HUES48 (cell line): ENCODE data around the gene ZNF775.

ENCODE experiments used
- H3K27ac ChIP-seq: one replicate; pipeline ENCODE4 v1.7.0; 2013; ENCODE audit warnings: low read depth, low read length, inconsistent platforms
- H3K27me3 ChIP-seq: 2 replicates; pipeline ENCODE4 v1.6.1; 2013; ENCODE audit warnings: mild to moderate bottlenecking, low read length; ENCODE audit not compliant: control insufficient read depth, insufficient read depth
- H3K36me3 ChIP-seq: 2 replicates; pipeline ENCODE4 v1.6.1; 2013; ENCODE audit warnings: low read length; ENCODE audit not compliant: control insufficient read depth, insufficient read depth
- H3K4me1 ChIP-seq: 2 replicates; pipeline ENCODE4 v1.6.1; 2013; ENCODE audit warnings: mild to moderate bottlenecking, low read length; ENCODE audit not compliant: control insufficient read depth, insufficient read depth
- H3K4me3 ChIP-seq: 2 replicates; pipeline ENCODE4 v1.5.1; 2013; ENCODE audit warnings: mild to moderate bottlenecking, low read depth, low read length
- H3K9ac ChIP-seq: 2 replicates; pipeline ENCODE4 v1.6.1; 2013; ENCODE audit warnings: mild to moderate bottlenecking, low read depth, low read length, moderate library complexity
- H3K9me3 ChIP-seq: 2 replicates; pipeline ENCODE4 v1.6.1; 2013; ENCODE audit warnings: low read length; ENCODE audit not compliant: control insufficient read depth, insufficient read depth

The ZNF775 gene

DNA sequence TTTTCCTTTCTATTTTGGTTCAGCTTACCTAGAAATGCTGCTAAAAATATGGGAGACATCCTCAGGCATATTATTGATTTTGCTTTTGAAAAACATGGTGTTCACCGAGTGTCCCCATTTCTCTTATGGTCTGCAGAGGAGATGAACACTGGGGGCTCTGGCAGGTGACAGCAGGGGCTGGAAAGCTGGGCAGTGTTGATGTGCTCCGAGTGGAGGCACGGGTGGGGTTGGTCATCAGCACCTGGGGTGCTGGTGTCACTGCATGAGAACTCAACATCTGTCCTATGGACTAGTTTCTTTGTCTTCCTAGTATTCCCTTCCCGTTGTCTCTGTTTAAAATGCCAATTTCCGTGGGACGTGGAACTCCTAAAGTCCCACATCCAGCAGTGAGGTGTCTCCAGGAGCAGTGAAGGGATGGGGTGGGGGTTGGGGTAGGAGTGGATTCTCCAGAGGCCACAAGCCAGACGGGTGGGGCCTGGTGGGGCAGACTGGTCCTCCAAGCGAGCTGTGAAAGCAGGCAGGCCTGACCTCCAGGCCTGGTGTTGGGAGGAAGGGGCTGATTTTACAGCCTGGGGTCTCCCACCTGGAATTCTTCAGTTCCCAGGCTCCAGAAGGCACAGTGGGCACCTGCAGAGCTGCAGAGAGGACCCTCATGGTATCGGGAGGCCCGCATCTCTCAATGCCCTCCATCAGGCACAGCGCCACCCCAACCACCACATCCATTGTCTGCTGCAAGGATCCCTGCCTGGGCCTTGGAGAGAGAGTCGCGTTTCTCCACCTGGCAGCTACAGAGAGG lies 24.4 kb downstream of the ZNF775 start:
- Histone ChIP-seq H3K27me3 (no peaks in the 10 kb centered on the region), H3K27ac (peak overlapping the region; percentile 95), H3K9ac (peak overlapping the region; percentile 82; the same call in 1 of the 2 replicates), H3K9me3 (no peaks in the 10 kb centered on the region), H3K4me1 (peaks cover 65% of the 10 kb centered on the region), H3K4me3 (no peak overlapping the region), H3K36me3 (peaks cover 7% of the 10 kb centered on the region)

DNA sequence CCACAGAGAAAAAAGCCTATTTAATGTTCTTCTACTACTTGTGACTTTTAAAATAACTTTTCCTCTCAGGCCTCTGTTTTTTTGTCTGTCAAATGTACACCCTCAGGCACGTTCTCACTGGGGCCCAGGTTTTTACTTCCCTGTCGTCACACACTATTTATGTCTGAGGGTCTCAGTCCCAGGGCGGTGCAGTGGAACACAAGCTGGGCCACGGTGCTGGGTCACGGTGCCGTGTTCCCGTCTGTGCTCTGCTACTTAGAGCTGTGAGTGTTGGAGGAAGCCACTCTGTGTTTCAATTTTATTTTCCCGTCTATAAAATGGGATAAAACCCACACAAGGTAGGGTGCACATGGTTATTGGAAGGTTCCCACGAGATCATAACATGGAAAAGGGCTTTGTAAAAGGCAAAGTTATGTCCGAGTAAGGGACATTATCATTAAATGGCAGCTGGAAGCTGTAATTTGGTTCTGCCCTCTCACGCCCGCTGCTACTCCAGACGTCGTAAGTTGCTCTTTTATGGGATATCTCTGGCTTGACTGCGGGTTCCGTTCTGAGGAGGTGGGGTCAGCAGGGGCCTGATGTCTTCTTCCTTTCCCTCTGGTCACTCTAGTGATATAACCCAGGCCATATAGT lies 25.2 kb downstream of the ZNF775 start:
- H3K4me3 ChIP-seq = peak overlapping the region; percentile 67
- H3K27ac ChIP-seq = peak overlapping the region; percentile 95
- H3K9me3 ChIP-seq = no peaks in the 10 kb centered on the region
- H3K36me3 ChIP-seq = peaks cover 12% of the 10 kb centered on the region
- H3K27me3 ChIP-seq = no peaks in the 10 kb centered on the region
- H3K4me1 ChIP-seq = peaks cover 65% of the 10 kb centered on the region
- peak overlapping the region; percentile 80 for H3K9ac ChIP-seq

DNA sequence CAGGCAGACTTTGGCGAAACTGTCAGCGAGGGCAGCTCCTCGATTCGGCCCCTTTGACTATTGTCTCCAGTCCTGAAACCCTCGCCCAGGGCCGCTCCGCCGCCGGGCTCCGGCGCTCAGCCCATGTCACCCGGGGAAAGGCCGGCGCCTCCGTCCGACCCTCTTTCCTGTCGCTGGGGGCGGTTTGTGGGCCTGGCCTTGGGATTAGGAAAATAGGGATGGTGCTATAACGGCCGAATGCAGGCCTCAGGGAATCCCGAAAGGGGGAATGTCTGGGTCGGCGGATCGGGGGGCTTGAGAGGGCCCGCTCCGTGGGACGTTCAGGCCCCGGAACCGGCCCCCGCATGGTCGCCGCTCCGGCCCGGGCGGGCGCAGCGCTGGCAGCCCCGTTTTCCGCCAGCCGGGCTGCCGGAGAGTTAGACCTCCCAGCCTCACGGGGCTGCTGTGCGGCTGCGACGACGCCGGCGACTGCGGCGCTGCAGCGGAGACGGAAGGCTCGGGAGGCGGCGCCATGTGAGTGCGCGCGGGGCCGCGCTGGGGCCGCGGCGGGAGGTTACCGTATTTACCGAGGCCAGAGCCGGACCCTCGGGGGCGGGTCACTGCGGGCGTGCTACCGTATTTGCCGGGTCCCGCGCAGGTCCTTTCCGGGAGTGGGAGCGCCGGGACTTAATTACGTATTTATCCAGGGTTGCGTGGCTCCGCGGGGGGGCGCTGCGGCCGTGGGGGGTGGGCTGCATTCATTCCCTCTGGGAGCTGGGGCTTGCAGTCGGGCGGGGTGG lies 25.9 kb downstream of the ZNF775 start:
- Histone ChIP-seq H3K9ac (peak overlapping the region; percentile 80), H3K4me3 (peak overlapping the region; percentile 67), H3K4me1 (peaks cover 58% of the 10 kb centered on the region), H3K27ac (peak overlapping the region; percentile 95), H3K27me3 (no peaks in the 10 kb centered on the region), H3K9me3 (no peaks in the 10 kb centered on the region), H3K36me3 (peaks cover 19% of the 10 kb centered on the region)

DNA sequence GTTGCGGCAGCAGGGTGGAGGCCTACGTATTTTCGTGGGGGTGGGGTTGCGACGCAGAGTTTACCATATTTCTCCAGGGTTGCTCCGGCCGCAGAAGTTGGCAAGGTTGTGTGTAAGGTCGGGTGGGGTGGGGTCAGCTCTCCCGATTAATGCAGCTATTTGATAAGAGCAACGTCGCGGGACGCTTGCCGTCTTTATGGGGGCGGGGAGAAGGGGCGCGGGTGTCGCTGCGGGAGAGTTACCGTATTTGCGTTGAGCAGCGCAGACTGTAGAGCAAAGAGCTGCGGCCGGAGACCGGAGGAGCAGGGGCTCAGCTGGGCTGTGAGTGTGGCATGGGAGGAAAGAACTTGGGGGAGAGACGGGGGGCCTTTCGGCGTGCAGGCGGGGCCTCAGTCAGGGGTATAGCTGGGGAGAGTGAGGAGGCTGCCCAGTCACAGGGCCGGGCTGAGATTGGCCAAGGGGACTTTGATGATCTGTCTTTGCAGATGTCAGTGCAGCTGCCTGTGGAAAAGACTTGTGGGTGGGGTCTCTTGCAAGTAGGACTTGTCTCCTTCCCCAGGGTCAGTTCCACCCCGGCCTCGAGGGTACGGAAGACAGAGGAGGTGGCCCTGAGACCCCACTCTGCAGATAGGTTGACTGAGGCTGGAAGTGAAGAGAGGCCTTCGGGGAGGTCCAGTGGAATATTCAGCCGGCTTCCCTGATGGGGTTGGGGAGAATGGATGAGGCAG lies 26.6 kb downstream of the ZNF775 start:
- Histone ChIP-seq H3K36me3 (peaks cover 27% of the 10 kb centered on the region), H3K9me3 (no peaks in the 10 kb centered on the region), H3K4me3 (peak overlapping the region; percentile 67), H3K27ac (peak overlapping the region; percentile 95), H3K27me3 (no peaks in the 10 kb centered on the region), H3K9ac (peak overlapping the region; percentile 11; the same call in 1 of the 2 replicates), H3K4me1 (peaks cover 50% of the 10 kb centered on the region)

DNA sequence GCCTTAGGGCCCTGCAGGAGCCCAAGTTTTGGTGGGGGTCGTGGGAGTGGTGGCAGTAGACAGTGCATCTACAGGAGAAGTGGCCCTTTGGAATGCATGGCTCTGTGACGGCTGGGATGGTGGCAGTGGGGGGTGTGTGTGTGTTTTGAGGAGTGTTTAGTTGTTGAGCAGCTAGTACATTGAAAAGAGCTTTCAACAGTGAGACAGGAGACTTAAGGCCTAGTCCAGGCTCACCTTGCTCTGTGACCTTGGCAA lies 27.1 kb downstream of the ZNF775 start:
- peak overlapping the region; percentile 67 for H3K4me3 ChIP-seq
- H3K36me3 ChIP-seq = peaks cover 31% of the 10 kb centered on the region

DNA sequence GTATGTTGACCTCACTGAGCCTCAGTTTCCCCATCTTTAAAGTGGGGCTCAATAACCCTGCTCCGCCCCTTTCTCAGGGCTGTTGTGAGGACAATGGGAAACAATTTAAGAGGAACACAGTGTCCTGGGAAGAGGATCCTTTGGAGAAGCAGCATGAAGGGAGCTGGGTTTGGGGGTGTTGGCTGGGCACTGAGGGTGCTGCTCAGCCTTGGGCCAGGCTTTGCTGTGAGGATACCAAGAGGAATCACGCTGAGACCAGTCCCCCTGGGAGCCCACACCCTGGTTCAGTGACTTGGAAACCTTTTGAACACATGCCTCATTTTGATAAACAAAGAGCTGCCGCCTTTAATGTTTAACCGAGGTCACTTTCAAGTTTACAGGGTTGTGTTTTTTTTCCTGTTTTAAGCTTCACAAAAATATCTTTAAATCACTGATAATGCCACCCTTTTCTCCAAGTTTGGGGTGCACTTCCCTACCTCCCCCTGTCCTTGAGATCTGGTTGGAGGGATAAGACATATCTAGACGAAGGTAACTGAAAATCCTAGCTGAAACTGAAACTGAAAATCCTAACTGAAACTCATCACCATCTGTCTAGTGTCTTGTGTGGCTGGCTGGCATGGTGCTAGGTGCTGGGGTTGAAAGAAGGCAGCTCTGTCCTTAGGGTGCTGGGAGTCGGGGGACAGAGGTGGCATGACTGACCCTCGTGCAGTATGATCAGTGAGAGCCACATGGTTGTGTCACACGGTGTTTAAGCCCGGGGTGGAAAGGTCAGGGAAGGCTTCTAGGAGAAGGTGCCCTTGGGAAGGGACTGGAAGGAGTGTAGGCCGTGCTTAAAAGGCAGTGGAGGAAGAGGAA lies 27.7 kb downstream of the ZNF775 start:
- H3K9ac ChIP-seq = peak overlapping the region; percentile 9; the same call in 1 of the 2 replicates
- H3K4me1 ChIP-seq = peaks cover 40% of the 10 kb centered on the region
- H3K36me3 ChIP-seq = peaks cover 37% of the 10 kb centered on the region
- H3K9me3 ChIP-seq = no peaks in the 10 kb centered on the region
- no peaks in the 10 kb centered on the region for H3K27me3 ChIP-seq
- peak overlapping the region; percentile 67 for H3K4me3 ChIP-seq
- peak overlapping the region; percentile 3 for H3K27ac ChIP-seq

More for the DNA sequence above, 27.1 kb downstream of the ZNF775 start:
- H3K9me3 ChIP-seq = no peaks in the 10 kb centered on the region
- H3K4me1 ChIP-seq = peaks cover 45% of the 10 kb centered on the region
- H3K9ac ChIP-seq = peak overlapping the region; percentile 11; the same call in 1 of the 2 replicates
- peak overlapping the region; percentile 95 for H3K27ac ChIP-seq
- H3K27me3 ChIP-seq = no peaks in the 10 kb centered on the region

DNA sequence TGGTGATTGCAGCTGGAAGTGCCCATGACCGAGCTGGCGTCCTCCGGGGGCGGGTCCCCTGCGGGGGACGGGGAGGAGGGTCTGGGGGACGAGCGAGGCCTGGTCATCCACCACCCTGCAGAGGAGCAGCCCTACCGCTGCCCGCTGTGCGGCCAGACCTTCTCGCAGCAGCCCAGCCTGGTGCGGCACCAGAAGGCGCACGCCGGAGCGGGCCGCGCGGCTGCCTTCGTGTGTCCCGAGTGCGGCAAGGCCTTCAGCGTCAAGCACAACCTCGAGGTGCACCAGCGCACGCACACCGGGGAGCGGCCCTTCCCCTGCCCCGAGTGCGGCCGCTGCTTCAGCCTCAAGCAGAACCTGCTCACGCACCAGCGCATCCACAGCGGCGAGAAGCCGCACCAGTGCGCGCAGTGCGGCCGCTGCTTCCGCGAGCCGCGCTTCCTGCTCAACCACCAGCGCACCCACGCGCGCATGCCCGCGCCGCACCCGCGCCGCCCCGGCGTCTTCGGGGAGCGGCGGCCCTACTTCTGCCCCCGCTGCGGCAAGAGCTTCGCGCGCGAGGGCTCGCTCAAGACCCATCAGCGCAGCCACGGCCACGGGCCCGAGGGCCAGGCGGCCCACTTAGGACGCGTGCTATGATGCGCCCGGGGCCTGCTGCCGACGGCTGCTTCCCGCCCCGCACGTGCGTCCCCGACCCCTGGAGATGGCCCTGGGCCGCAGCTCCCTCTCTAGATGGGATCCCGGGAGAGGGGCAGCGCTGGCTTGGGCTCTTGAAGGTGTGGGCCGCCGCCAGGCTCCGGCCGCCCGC lies 28.7 kb downstream of the ZNF775 start:
- Histone ChIP-seq H3K27ac (no peak overlapping the region), H3K9ac (no peak overlapping the region)

DNA sequence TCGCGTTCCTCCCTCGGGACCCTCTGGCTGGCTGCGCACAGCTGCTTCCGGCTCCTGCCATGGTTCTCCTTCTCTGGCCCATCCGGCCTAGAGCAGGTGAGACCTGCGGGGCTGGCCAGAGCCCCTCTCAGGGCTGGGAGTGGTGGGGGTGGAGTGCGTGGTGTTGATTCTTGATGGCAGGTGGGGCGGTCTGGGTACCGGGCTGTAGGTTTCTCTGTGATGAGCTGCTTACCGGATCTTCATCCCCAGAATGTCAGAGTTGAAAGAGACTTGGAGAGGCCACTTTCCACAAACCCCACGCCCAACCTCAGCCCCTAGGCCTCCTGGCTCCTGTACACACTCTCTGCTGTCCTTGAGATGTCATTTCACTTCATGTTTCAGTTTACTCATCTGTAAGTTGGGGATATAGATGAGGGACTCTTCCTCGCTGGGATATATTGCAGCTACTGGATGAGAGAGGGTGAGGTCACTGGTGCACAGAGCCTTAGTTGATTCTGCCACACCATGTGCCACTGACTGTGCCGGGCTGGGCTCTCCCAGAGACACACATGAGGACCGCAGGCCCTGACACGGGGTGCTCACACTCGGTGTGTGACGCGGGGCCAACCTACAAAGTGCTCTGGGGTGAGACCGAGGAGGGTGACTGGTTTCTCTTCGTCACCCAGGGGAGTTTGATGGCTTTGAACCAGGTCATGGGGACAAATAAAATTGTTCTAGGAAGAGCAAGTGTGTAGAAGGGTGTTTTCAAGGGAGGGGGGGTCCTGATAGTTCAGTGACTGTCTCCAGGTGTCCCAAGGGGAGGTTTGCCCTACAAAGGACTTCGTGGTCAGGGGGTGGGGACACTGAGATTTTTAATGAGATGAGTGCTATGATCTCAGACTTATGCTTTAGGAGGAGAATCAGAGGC lies 29.5 kb downstream of the ZNF775 start:
- Histone ChIP-seq H3K4me3 (no peak overlapping the region), H3K4me1 (peaks cover 23% of the 10 kb centered on the region), H3K27ac (no peak overlapping the region), H3K36me3 (peaks cover 37% of the 10 kb centered on the region), H3K27me3 (no peaks in the 10 kb centered on the region), H3K9me3 (no peaks in the 10 kb centered on the region), H3K9ac (no peak overlapping the region)

More for the DNA sequence above, 28.7 kb downstream of the ZNF775 start:
- no peaks in the 10 kb centered on the region for H3K9me3 ChIP-seq
- peaks cover 37% of the 10 kb centered on the region for H3K36me3 ChIP-seq
- H3K27me3 ChIP-seq = no peaks in the 10 kb centered on the region
- H3K4me1 ChIP-seq = peaks cover 32% of the 10 kb centered on the region
- no peak overlapping the region for H3K4me3 ChIP-seq
